ENCODE results near the gene SNRNP70. TPM values are rescaled to one million over a fixed set of nuclear protein-coding genes. Genes with fewer than 3 reads are reported as not detected.
A peak's percentile ranks its signal among the peaks of the same experiment; 100 is the strongest.

Gene SNRNP70
- total and polyA plus RNA-seq, 3 donors from 2014 or later, result 184 to 484 (median 422) TPM

DNA sequence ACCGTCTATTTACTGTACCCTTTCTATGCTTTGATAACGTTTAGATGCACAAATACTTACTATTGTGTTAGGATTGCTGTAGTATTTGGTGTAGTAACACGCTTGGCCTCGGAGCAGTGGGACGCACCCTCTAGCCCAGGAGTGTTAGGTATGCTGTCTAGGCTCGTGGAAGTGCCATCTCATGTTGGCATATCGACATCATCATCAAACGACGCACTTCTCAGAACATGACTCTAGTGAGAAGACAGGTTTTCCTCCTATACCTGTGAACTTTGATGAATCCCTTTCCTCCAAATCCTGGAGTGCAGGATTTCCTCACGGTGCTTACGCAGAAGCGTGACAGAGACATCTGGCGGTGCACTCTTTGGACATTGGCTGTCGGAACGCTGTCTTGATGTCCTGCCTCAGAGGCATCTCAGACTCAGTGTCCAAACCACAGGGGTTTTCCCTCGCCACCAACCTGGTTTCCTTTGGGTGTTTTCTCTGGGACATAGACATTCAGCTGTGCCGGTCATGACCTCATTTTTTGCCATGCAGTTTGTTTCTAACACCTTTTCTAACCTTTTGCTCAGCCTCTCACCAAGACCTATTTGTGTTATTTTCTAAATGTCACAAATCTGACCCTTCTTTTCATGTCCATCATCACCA, 6.3 kb downstream of the SNRNP70 start:
- intact Hi-C loops (cut with DNase I; ENCODE audit: low total_unique reads), result loop anchor here (10.0 kb wide), 2 partner anchors 53 to 123 kb away; no protein-coding TSS in a partner anchor
- Histone ChIP-seq H3K36me3 (ENCODE audit: low read depth, missing control alignments) (no peaks in the 10 kb centered on the region), H3K27me3 (no peaks in the 10 kb centered on the region), H3K27ac (no peak overlapping the region), H3K4me1 (peaks cover 24% of the 10 kb centered on the region), H3K9me3 (no peaks in the 10 kb centered on the region), H3K4me3 (no peak overlapping the region)
- WGBS, 2 donors, result 92 to 95% methylated on average over 17 of the region's 17 CpGs
- TF ChIP-seq, protein P1, sequence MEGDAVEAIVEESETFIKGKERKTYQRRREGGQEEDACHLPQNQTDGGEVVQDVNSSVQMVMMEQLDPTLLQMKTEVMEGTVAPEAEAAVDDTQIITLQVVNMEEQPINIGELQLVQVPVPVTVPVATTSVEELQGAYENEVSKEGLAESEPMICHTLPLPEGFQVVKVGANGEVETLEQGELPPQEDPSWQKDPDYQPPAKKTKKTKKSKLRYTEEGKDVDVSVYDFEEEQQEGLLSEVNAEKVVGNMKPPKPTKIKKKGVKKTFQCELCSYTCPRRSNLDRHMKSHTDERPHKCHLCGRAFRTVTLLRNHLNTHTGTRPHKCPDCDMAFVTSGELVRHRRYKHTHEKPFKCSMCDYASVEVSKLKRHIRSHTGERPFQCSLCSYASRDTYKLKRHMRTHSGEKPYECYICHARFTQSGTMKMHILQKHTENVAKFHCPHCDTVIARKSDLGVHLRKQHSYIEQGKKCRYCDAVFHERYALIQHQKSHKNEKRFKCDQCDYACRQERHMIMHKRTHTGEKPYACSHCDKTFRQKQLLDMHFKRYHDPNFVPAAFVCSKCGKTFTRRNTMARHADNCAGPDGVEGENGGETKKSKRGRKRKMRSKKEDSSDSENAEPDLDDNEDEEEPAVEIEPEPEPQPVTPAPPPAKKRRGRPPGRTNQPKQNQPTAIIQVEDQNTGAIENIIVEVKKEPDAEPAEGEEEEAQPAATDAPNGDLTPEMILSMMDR (IDR thresholded peaks at IDR 0.05), result no peak
- no peak for TF ChIP-seq POLR2A (IDR thresholded peaks at IDR 0.05)
- DNase-seq, result no peak

DNA sequence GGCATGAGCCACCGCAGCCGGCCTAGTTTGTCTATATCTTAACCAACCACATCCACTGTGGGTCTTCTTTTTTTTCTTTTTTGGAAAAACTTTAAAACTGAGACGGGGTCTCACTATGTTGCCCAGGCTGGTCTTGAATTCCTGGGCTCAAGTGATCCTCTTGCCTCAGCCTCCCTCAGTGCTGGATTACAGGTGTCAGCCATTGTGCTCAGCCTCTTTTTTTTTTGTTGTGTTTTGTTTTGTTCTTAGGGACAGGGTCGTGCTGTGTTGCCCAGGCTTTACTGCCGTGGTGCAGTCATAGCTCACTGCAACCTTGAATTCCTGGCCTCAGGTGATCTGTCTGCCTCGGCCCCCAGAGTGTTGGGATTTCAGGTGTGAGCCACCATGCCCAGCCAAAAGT, 7.4 kb downstream of the SNRNP70 start:
- intact Hi-C loops (cut with DNase I; ENCODE audit: low total_unique reads), result loop anchor here (10.0 kb wide), 2 partner anchors 52 to 122 kb away; no protein-coding TSS in a partner anchor
- H3K27ac ChIP-seq, result no peak overlapping the region
- H3K27me3 ChIP-seq, result no peaks in the 10 kb centered on the region
- 95 to 96% methylated on average over 6 of the region's 6 CpGs for WGBS, 2 donors
- H3K36me3 ChIP-seq (ENCODE audit: low read depth, missing control alignments), result no peaks in the 10 kb centered on the region
- no peak overlapping the region for H3K4me3 ChIP-seq
- TF ChIP-seq POLR2A (IDR thresholded peaks at IDR 0.05), result no peak
- TF ChIP-seq, protein P1 (IDR thresholded peaks at IDR 0.05), result no peak
- H3K9me3 ChIP-seq, result no peaks in the 10 kb centered on the region
- H3K4me1 ChIP-seq, result peaks cover 16% of the 10 kb centered on the region
- DNase-seq, result no peak

DNA sequence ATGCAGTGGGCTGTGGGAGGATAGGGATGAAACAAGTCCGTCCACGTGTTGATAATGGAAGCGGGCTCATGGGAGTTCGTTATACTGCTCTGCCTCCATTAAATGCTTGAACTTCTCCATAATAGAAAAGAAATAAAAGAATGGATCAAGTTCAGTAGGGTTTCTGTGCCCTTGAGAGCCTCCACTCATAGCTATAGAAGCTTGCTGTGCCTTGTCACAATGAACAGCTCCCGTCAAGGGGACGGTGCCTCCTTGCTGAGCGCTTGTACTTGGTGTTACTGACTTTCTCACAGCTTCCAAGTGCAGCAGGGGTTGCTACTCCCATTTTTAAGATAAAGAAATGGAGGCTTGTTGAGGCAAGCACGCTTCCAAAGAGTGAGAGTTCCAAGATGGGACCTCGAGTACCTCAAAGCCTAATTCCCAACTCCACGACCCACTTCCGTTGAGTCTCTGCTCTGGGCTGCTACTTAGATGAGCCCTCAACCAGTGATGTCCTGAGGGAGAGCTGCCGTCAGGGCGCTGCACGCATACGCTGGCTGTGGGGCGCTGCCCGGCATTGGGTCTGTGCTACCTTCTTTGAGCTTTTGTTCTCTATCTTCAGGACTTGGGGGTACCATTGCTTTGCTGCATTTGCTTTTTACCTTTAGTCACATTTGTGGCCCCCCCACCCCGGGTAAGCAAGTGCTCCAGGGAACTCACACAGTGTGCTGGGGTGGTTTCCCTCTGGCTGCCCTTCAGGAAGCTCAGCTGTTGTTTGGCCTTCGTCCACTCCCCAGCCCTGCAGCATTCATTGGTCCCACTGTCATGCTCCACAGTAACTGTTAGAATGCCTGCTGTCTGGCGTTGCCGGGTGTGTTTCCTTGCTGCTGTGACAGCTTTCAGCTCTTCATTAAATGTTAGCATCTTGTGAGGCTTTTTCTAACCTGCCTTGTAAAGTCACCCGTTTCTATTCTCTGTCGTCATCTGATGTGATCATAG, 9.5 kb downstream of the SNRNP70 start:
- H3K27ac ChIP-seq, result no peak overlapping the region
- H3K36me3 ChIP-seq (ENCODE audit: low read depth, missing control alignments), result no peaks in the 10 kb centered on the region

DNA sequence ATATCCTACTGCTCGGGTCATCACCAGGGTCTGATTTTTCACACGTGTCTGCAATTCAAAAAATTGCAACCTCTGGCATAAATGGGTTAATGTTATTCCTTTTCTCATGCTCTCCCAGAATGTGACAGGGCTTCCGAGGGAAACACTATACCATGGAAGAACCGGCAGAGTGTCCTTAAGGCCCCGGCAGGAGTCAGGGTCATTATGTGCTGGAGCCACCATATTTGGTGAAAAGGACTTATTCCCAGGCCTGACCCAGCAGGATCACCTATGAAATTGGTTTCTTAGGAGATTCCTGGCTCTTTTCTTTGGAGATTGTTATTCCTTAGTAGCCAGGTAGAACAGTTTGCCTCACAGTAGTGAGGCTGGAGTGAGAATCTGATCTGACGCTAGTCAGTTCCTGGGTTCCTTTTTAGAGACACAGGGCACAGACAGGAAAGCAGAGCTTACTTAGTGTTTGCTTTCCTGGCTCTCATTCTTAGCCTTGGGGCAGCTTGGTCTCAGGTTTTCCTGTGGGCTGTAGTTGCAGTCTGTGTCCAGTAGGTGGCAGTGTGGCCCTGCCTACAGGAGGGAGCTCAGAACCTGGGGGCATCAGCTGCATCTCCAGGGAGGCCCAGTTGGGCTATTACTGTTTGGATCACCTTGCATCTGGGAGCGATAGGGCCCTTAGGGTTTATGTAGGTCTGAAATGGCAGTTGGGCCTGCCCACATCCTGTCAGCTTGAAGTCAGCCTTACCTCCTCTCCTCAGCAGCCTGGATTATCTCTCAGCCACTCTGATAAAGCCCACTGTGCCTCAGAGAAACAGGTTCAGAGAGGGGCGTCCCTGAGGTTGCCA, 12.4 kb downstream of the SNRNP70 start:
- no peak overlapping the region for H3K4me3 ChIP-seq
- intact Hi-C loops (cut with DNase I; ENCODE audit: low total_unique reads), result loop anchor here (10.0 kb wide), 2 partner anchors 47 to 117 kb away; no protein-coding TSS in a partner anchor
- H3K27me3 ChIP-seq, result no peaks in the 10 kb centered on the region
- peaks cover 18% of the 10 kb centered on the region for H3K4me1 ChIP-seq
- peak; percentile 76 for DNase-seq
- 46 to 58% methylated on average over 8 of the region's 8 CpGs for WGBS, 2 donors
- H3K36me3 ChIP-seq (ENCODE audit: low read depth, missing control alignments), result no peaks in the 10 kb centered on the region
- no peak overlapping the region for H3K27ac ChIP-seq
- TF ChIP-seq, protein P1 (IDR thresholded peaks at IDR 0.05), result peak; percentile 93 to 99 (median 93)
- no peak for TF ChIP-seq POLR2A (IDR thresholded peaks at IDR 0.05)
- H3K9me3 ChIP-seq, result no peaks in the 10 kb centered on the region

More for the DNA sequence above, 9.5 kb downstream of the SNRNP70 start:
- no peaks in the 10 kb centered on the region for H3K27me3 ChIP-seq
- WGBS, 2 donors, result 45 to 56% methylated on average over 23 of the region's 23 CpGs
- peak; percentile 73 for DNase-seq
- H3K4me3 ChIP-seq, result no peak overlapping the region
- peaks cover 16% of the 10 kb centered on the region for H3K4me1 ChIP-seq
- no peaks in the 10 kb centered on the region for H3K9me3 ChIP-seq
- intact Hi-C loops (cut with DNase I; ENCODE audit: low total_unique reads), result loop anchor here (10.0 kb wide), 2 partner anchors 50 to 120 kb away; no protein-coding TSS in a partner anchor
- TF ChIP-seq POLR2A (IDR thresholded peaks at IDR 0.05), result no peak
- TF ChIP-seq, protein P1 (IDR thresholded peaks at IDR 0.05), result no peak
